GM18873 (cell line): Measurements from ENCODE around the gene KCNQ2.

ENCODE experiments used
- ATAC-seq: cut with Tn5 transposase; IDR thresholded peaks from one replicate; pipeline ENCODE4 v1.9.1; 2021; ENCODE audit warnings: mild to moderate bottlenecking, moderate library complexity, moderate number of reproducible peaks; ENCODE audit not compliant: unreplicated experiment, low FRiP score

KCNQ2 gene

DNA sequence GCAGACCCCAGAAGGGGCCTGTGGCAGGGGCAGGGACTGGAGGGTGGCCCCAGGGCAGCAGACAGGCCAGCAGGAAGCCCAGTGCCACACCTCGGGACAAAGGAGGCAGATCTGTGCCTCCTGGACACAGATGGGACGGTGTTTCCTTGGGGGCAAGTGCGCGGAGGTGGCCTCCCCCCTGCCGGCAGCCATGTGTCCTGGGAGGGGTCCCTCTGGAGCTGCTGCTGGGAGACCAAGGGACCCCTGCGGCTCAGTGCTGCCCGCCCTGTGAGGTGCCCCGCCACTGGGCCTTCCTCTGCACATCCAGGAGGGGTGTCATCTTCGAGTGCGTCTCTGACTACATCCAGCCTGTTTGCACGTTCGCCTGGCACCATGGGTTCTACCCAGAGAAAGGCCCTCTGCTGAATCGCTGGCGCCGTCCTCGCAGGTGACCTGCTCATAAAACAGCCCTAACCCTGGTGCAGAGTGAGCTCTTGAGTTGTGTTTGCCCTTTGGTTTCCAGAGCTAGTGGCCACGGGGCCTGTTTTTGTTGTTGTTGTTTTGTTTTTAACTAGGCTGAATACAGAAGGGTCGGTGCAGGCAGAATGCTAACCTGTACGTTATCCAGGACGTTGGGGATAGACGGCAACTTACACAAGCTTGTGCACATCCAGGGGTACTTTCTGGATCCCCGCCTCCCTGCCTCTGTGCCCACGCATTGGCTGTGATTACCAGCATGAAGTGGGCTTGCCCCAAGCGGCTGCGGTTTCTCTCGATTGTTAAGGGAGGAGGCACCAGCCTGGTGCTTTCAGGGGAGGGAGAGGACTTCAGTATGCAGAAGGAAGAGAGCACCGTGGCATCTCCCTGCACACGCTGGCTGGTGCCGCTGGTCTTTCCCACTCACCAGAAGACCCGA is 1.3 kb upstream of the KCNQ2 start:
- no peak for ATAC-seq

DNA sequence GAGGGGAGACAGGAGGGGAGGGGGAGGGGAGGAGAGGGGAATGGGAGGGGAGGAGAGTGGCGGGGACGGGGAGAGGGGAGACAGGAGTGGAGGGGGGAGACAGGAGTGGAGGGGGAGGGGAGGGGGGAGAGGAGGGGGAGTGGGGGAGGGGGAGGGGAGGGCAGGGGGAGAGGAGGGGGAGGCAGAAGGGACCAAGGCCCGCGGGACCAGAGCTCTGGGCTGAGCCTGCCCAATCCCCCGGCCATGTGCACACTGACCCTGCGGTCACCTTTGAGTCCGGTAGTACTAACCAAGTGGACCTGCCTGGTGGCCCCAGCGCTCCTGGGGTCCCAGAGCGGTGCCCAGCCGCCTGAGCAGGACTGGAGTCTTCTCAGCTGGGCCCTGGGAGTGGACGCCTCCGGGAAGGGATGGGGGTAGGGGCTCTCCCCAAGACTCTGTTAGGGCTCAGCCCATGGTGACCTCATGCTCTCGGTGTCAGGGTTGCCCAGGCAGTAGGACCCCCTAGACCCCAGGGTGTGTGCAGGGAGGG is 471 bp upstream of the KCNQ2 start:
- ATAC-seq, result no peak

DNA sequence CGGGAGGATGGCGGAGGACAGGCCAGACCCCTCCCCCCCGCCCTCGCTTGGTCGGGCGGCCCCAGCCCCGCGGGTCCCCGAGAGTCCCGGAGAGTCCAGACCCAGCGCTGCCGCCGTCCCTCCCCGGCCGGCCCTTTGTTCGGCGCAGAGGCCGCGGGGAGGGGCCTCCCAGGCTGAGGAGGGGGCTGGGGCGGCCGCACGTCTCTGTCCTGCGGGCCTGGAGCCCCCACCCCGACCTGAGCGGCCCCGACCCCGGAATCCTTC is 806 bp downstream of the KCNQ2 start:
- ATAC-seq, result no peak

DNA sequence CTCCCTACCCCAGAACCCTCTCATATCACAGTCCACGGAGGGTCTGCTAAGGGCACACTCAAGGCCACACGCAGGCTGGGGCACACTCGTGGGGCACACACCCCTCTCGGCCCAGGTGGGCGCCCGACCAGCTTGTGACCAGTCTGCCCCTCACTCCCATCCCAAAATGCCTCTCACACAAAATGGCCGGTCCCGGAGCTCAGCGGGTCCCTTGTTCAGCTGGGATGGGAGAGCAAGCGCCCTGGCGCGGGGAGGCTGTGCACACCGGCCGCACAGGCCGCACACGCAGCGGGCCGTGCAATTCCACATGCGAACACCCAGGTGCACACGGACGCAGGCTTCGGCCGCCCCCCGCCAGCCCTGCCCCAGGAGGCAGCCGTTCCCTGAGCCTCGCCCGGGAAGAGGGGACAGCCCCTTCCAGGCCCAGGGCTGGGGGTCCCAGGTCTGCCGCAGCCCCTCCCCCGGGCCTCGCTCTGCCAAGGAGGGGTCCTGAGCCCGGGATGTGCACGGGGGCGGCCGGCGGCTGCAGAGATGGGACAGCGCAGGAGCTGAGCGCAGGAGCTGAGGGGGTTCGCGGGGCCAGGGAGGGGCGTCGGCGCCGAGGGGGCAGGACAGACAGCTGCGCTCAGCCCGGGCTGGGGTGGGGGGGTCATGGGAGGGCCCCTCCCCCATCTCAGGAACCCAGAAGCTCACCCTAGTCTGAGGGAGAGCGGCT is 1.3 kb downstream of the KCNQ2 start:
- ATAC-seq, result no peak

DNA sequence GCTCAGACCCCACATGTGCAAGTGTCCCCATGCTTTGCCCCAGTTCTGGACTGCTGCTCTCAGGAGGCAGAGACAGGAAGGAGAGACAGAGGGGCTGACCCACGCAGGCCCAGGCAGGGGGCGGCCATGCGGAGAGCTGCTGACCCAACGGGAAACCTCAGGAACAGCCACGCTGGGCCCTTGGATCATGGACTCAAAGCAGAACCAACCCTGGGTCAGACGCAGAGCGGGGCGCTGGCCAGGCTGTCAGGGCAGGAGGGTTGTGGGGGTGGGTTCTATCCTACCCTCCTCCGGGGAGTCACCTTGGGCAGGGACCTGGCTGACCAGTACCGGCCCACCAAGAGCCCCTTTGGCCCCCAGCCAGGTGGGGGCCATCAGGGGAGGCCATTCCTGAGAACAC is 2.0 kb downstream of the KCNQ2 start:
- ATAC-seq, result no peak

DNA sequence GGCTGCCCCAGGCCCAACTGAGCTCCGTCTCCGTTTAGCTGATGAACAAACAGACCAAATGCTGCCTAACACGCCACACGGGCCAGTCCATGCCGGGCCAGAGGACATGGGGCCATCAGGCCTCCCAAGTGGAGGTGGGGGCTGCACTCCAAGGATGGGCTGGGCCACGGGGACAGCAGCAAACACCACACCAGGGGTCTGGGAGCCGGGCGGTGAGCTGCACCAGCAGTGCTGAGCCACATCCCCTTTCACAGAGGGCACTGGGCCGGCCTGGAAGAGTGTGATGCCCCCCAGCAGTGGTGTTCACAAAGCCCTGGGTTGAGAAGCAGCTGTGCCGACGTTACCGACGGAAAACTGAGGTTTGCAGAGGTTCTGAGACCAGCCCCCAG is 2.7 kb downstream of the KCNQ2 start:
- no peak for ATAC-seq

DNA sequence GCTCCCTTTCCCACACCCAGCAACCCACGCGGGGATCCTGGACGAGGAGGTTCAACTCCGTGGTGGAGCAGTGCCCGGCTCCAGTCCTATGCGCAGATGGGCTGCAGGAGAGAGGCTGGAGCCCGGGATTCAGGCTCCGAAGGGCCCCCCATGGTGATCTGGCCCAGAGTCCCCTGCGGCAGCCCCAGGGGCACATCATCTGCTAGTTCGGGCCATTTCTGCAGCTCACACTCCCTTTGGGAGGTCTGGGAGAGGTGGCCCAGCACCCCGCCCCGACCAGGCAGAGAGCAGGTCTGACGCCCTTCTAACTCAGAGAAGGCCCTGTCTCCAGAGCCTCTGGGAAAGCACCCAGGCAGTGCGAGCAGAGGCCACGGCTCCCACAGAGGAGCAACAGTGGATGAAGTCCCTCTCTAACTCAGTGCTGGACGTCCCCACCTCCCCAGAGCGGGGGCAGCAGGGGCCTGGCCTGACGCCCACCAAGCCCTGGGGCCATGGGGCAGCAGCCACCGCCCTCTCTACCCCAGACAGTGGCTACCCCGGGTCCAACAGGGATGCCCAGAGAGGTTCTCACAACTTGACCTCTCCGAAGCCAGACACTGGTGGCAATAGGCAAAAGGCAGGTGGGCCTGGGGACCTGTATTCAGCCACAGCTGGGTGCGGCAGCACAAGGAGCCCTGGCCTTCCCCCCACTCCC is 3.3 kb downstream of the KCNQ2 start:
- ATAC-seq, result no peak

DNA sequence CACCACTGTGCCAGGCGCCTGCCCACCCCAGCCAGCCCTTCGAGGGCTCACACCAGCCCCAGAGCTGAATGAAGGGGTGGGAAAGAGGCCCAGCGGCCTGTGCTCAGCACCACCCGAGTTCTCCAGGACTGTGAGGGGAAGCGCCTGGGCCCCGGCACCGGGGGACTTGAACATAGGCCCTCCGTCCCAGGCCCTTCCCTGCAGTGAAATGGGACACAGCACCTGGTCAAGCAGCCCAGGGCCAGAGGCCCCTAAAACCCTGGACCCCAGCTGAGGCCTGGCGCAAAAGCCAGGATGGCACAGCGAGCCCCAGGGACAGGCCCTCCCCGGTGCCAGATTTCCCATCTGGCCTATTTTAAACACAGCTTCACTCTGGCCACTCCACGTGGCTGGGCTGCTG is 4.0 kb downstream of the KCNQ2 start:
- ATAC-seq, result no peak

DNA sequence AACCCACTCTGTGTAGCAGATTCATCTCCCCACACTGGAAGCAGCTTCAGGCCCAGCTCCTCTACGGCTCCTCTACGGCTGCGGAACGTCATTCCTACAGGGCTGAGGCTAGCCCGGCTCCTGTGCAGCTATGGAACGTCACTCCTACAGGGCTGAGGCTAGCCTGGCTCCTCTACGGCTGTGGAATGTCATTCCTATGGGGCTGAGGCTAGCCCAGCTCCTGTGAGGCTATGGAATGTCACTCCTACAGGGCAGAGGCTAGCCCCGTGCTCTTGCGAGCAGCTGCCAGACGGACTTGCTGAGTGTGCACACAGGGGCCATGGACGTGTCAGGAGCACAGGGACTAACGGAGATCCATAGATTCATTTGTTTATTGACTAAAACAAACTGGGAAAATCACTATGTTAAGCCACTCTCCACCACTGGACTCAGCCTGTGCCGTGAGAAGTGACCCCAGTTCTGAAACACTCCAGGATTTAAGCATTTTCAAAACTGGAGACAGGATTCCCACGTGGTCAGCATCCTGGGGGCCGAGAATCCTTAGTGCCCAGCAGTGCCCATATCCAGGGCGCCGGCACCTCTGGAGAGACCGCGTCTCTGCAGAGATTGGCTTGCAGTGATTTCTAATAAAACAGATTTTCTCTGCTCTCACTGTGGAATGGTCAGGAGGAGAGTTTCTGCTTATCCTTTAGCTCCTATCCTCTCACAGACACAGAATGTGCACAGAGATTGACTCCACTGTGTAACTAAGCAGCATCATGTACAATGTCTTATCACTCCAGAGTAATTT is 5.0 kb downstream of the KCNQ2 start:
- no peak for ATAC-seq

DNA sequence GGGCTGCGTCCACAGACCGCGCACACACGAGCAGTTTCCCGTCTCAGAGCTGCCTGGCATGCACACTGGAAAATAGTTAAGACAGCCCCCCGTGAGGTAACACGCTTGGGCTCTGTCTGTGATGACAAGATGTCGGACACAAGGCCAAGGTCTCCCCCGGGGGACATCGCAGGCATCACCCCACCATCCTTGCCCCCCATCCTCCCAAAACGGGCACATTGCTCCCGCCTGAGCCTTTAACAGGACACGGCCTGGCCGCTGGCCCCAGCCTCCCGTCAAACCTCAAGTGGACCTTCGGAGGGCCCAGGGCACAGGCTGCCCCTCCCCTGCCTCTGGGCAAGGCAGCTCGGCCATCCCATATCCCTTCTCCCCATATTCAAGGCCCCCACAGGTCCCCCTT is 5.6 kb downstream of the KCNQ2 start:
- ATAC-seq, result no peak

DNA sequence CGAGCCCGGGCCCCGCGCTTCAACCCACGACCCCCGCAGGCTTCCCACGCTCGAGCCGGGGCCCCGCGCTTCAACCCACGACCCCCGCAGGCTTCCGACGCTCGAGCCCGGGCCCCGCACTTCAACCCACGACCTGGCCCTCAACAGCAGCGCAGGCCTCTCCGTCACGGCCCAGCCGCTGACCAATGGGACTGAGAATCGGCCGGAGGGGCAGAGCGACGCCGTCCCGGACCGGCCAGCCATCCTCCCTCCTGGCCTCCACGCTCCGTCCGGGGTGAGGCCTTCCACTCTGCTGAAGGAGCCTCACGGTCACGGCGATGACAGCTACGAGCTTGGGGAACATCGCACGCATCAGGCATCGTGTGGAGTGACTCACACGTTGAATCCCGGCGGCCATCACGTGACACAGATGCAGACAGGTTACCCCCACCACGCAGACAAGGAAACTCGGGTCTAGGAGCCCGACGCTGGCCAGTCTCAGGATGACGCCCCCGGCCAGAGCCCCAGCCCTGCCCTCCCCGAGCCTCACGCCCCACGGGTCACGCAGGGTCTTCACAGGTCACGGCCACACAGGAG is 6.1 kb downstream of the KCNQ2 start:
- ATAC-seq, result no peak

DNA sequence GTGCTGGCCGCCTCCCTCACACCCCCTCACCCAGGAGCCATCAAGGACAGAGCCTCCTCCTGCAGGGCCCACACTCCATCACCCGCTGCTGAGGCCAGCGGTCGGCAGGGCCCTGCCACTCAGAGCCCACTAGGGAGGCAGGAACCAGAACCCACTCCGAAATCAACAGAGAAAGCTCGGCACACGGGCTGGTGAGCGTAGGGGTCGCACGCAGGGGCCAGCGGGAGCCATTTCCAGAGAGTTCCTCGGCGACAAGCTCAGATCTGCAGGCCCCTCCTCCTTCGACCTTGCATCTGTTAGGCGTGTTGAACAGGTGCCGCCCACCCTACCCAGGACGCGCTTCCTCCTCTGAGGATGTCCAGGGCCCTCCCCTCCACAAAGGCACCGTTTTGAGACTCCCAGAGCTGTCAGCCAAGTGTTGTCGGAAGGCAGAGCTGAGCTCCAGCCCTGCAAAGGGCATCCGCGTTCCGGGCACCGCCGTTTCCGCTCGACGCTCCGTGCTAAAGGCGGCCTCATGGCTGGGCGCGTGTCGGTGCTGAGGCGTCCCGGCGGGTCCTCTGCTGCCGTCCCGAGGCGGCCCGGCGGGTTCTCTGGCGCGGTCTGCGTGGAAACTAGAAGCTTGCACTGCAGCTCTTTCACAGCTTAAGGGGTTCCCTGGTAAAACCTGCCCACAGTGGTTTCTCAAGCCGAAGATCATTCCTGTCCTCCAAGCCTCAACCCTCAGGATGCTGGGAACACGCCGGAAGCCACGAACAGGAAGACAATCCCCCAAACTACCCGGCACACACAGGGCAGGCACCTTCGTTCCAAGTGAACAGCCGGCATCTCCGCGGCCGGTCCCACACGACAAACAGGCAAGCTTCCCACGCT is 6.8 kb downstream of the KCNQ2 start:
- no peak for ATAC-seq

DNA sequence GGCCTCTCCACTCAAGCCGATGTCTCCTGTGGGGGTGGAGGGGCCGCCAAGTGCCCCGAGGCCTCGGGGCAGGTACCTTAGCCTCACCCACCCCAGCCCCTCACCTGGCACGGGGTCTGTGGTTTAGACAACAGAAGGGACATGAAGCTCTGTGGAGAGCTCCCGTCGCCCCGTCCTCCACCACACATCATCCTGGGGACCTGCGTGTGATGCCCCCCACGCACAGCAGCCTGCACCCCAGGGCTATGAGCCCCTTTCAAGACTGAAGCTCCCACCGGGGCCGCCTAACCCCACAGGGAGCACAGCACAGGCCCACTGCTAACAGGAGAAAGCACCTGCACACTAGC is 8.2 kb downstream of the KCNQ2 start:
- no peak for ATAC-seq

DNA sequence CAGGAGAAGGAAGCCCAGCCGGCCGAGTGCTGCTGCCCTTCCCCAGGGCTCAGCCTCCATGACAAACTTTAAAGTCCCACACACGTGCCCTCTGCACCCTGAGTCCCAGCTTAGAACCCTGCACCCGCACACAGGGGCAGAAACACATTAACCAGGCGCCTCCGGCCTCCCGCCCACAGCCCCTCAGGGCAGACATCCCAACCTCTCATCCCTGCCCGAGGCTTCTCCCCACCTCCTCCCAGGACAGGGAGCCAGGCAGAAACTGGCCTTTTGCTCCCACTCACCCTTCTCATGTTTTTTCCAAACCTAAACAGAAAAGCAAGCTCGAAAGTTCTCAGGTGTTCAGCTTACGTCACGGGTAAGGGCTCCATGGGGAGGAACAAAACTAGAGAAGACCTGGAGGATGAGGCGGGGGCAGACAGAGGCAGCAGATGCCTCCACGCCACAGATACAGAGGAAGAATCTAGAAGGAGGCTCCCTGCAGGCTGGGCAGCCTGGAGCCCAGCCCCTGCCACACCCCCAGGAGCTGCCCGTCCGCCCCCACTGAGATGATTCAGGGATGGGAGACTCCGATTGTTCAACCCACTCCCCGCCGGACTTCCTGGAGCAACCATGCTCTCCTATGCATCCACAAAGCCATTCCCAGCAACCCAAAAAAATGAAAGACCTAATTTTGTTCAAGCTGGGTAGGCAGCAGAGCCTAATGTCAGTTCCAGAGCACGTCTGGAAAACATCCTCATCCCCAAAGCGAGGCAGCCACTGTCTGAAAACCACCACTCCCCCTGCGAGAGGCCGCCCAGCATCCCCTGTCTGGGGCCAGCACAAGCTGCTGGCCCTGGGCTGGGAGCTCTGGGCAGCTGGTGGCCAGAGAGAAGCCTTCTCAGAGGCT is 8.8 kb downstream of the KCNQ2 start:
- no peak for ATAC-seq

DNA sequence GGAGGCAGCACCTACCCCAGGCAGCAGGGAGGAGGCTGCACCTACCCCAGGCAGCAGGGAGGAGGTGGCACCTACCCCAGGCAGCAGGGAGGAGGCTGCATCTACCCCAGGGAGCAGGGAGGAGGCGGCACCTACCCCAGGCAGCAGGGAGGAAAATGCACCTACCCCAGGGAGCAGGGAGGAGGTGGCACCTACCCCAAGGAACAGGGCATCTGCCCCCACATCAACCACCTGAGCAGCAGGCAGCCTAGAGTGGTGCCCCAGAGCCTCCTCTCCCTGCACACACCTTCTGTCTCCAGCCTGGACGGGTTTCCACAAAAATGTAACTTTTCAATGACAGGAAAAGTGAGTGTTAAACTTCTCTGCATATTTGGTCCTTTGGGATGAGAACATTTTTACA is 10.2 kb downstream of the KCNQ2 start:
- no peak for ATAC-seq

DNA sequence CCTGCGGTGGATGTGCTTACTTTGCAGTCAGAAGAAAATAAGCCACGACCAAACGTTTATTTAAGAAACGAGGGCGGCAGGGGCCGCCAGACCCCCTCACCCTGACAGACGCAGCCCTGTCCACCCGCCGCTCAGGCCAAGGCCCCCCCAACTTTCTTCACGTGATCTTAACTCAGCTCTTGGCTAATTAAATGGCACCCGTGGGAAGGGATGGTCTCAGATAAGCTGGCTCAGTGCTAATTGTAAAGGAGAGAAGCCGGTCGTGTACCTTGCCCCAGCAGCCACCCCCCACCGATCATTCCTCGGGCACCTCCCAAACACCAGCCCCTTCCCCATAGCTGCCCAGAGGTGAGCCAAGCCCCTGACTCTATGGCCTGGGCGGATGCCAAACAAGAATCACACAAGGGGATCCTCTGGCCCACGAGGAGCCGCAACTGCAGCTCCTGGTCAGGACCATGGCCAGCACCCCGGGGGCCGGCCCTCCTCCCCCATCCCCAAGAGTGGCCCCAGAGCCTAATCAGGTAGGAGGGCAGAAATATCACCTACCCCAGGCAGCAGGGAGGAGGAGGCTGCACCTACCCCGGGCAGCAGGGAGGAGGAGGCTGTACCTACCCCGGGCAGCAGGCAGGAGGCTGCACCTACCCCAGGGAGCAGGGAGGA is 11.2 kb downstream of the KCNQ2 start:
- ATAC-seq, result no peak

DNA sequence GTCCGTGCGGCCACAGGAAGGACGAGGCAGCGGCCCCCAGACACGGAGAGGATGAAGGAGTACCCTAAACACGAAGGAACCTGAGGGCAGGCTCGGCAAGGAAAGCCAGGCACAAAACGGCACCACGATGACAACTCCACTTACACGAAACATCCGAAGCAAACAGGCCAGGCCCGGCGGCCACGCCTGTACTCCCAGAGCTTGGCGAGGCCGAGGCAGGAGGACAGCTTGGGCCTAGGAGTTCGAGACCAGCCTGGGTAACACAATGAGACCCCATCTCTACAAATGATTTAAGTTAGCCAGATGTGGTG is 13.4 kb downstream of the KCNQ2 start:
- no peak for ATAC-seq
